ENCODE results near the gene CAPN7.

The CAPN7 gene

GRCh38 chr3:15287565-15288330 is 81.7 kb downstream of the CAPN7 start:
- DNase-seq (ENCODE audit: low read depth in 1 of 2, low spot score in 1 of 2) = peak; percentile 59 to 82
- H3K27me3 ChIP-seq (ENCODE audit: insufficient read depth, poor library complexity, severe bottlenecking) = no peaks in the 10 kb centered on the region
- H3K4me3 ChIP-seq (replicated peaks; ENCODE audit: insufficient read depth, low read length) = no peak overlapping the region
- TF ChIP-seq, protein P1, sequence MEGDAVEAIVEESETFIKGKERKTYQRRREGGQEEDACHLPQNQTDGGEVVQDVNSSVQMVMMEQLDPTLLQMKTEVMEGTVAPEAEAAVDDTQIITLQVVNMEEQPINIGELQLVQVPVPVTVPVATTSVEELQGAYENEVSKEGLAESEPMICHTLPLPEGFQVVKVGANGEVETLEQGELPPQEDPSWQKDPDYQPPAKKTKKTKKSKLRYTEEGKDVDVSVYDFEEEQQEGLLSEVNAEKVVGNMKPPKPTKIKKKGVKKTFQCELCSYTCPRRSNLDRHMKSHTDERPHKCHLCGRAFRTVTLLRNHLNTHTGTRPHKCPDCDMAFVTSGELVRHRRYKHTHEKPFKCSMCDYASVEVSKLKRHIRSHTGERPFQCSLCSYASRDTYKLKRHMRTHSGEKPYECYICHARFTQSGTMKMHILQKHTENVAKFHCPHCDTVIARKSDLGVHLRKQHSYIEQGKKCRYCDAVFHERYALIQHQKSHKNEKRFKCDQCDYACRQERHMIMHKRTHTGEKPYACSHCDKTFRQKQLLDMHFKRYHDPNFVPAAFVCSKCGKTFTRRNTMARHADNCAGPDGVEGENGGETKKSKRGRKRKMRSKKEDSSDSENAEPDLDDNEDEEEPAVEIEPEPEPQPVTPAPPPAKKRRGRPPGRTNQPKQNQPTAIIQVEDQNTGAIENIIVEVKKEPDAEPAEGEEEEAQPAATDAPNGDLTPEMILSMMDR (IDR thresholded peaks at IDR 0.05; ENCODE audit: insufficient read depth, low read length) = no peak
- no peak for TF ChIP-seq GABPA (IDR thresholded peaks at IDR 0.05; ENCODE audit: low read depth)
- TF ChIP-seq, protein P2, sequence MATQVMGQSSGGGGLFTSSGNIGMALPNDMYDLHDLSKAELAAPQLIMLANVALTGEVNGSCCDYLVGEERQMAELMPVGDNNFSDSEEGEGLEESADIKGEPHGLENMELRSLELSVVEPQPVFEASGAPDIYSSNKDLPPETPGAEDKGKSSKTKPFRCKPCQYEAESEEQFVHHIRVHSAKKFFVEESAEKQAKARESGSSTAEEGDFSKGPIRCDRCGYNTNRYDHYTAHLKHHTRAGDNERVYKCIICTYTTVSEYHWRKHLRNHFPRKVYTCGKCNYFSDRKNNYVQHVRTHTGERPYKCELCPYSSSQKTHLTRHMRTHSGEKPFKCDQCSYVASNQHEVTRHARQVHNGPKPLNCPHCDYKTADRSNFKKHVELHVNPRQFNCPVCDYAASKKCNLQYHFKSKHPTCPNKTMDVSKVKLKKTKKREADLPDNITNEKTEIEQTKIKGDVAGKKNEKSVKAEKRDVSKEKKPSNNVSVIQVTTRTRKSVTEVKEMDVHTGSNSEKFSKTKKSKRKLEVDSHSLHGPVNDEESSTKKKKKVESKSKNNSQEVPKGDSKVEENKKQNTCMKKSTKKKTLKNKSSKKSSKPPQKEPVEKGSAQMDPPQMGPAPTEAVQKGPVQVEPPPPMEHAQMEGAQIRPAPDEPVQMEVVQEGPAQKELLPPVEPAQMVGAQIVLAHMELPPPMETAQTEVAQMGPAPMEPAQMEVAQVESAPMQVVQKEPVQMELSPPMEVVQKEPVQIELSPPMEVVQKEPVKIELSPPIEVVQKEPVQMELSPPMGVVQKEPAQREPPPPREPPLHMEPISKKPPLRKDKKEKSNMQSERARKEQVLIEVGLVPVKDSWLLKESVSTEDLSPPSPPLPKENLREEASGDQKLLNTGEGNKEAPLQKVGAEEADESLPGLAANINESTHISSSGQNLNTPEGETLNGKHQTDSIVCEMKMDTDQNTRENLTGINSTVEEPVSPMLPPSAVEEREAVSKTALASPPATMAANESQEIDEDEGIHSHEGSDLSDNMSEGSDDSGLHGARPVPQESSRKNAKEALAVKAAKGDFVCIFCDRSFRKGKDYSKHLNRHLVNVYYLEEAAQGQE (IDR thresholded peaks at IDR 0.05; ENCODE audit: insufficient replicate concordance, low read depth) = no peak
- no peak overlapping the region for H3K27ac ChIP-seq (replicated peaks)

- no peak overlapping the region for H3K4me3 ChIP-seq (replicated peaks; ENCODE audit: insufficient read depth, low read length)
- no peak for TF ChIP-seq GABPA (IDR thresholded peaks at IDR 0.05; ENCODE audit: low read depth)
- TF ChIP-seq, protein P2 (IDR thresholded peaks at IDR 0.05; ENCODE audit: insufficient replicate concordance, low read depth) = no peak
- H3K27me3 ChIP-seq (ENCODE audit: insufficient read depth, poor library complexity, severe bottlenecking) = no peaks in the 10 kb centered on the region
- no peak overlapping the region for H3K27ac ChIP-seq (replicated peaks)
- DNase-seq (ENCODE audit: low read depth in 1 of 2, low spot score in 1 of 2) = no peak
Measured at GRCh38 chr3:15288331-15289035, 82.4 kb downstream of the CAPN7 start.

DNA sequence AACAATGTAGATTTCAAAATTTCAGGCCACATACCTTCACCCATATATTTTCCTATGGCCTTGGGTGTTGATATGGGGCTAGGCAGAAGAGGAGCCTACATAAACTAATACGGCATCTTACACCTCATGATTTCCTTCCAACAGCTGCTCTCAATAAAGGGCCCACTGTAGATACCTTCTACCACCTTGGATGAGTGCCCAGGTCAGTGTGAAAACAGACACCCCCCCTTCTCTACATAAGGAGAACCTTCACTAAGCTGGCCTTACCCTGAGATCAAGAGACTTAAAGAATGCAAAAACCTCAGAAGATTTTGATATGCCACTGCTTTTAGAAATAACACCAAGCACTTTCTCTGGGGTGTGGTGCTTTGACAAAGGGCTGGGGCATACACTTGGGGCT is 83.6 kb downstream of the CAPN7 start:
- H3K27ac ChIP-seq (replicated peaks) = no peak overlapping the region
- no peak for DNase-seq (ENCODE audit: low read depth in 1 of 2, low spot score in 1 of 2)
- H3K4me3 ChIP-seq (replicated peaks; ENCODE audit: insufficient read depth, low read length) = no peak overlapping the region
- no peaks in the 10 kb centered on the region for H3K27me3 ChIP-seq (ENCODE audit: insufficient read depth, poor library complexity, severe bottlenecking)
- TF ChIP-seq GABPA (IDR thresholded peaks at IDR 0.05; ENCODE audit: low read depth) (no peak), POLR2AphosphoS5 (IDR thresholded peaks at IDR 0.05; ENCODE audit: low read depth) (no peak), SPI1 (IDR thresholded peaks at IDR 0.05; ENCODE audit: borderline replicate concordance, low read depth) (no peak)
- TF ChIP-seq, protein P2 (IDR thresholded peaks at IDR 0.05; ENCODE audit: insufficient replicate concordance, low read depth) = no peak
- TF ChIP-seq, protein P1 (IDR thresholded peaks at IDR 0.05; ENCODE audit: insufficient read depth, low read length) = no peak
